GM21786 (cell line): ENCODE results near the gene CD69.
"Not testable (repeated sequence)": the region's sequence is repeated elsewhere in the genome, so short reads cannot be mapped to it uniquely, and the experiment has no call there.

Experiments
- ATAC-seq: cut with Tn5 transposase; IDR thresholded peaks from one replicate; pipeline ENCODE4 v1.9.1; 2021; ENCODE audit not compliant: unreplicated experiment

Gene CD69

DNA sequence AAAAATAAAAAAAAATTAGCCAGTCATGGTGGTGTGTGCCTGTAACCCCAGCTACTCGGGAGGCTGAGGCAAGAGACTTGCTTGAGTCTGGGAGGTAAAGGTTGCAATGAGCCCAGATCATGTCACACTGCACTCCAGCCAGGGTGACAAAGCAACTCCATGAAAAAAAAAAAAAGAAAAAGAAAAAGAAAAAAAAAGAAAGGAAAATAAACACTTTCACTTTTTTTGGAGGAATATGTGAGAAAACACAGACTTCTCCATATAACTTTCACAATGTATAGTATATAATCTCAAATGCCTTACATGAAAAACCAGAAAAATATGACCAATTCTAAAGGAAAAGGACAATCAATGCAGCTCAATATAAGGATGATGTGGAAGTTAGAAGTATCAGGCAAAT is 36.7 kb downstream of the CD69 start:
- no peak for ATAC-seq

DNA sequence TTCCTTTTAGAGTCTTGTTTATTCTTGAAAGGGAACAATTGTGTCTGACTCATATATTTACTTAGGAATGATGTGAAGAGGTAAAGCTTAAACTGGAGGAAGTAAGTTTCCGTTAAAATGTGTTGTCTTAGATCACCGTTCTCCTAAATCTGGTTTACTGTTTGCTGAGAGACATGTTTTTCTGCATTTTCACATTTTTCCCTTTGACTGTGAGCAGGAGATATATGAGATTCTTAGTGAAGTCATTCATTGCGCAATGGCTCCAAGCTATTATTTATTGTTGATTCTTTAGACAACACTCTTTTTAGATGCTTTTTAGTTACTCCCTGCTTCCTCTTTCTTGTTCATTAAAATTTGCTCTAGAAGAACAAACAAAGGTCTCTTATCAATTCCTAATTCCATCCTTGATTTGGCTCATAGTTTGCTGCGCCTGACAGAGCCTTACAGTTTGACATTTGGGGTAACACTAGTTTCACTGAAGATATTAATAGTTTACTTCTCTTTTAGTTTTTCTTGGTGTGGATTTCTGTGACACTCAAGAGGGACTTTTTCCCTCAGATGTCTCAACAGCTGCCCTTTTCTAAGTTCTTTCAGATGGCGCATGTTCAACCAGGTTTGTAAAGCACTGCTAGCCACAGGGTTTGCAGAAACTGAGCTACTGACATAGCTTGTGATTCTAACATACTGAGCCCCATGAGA is 39.2 kb downstream of the CD69 start:
- ATAC-seq, result peak; percentile 64

DNA sequence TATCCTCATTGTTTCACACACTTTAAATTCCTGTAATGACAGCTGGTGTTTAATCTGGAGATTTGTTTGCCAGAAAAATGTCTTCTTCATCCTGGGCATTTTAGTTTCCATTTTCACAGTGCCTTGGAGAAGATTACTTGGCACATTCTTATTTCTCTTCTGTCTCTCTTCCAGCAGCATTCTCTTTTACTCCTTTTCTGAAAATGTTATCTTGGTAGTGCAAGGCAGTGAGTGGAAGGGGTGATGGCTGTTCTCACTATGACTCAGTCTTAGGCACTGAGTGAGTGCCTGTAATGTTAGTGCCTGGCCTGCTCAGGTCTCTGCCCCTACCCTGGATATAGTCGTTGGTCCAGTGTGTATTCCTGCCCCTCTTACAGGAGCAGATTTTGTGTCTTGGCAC is 40.9 kb downstream of the CD69 start:
- ATAC-seq, result no peak

DNA sequence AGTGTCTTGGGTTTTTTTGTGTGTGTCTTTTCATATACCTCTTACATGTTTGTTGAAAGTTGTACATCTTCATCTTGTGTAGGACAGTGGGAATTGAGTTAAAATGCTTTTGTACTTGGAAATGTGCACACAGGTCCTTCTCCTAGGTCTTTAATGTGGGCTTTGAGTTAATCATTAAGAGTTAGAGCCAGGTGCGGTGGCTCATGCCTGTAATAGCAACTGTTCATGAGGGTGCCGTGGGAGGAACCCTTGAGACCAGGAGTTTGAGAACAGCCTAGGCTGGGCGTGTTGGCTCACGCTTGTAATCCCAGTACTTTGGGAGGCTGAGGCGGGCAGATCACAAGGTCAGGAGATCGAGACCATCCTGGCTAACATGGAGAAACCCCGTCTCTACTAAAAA is 41.7 kb downstream of the CD69 start:
- ATAC-seq, result no peak

DNA sequence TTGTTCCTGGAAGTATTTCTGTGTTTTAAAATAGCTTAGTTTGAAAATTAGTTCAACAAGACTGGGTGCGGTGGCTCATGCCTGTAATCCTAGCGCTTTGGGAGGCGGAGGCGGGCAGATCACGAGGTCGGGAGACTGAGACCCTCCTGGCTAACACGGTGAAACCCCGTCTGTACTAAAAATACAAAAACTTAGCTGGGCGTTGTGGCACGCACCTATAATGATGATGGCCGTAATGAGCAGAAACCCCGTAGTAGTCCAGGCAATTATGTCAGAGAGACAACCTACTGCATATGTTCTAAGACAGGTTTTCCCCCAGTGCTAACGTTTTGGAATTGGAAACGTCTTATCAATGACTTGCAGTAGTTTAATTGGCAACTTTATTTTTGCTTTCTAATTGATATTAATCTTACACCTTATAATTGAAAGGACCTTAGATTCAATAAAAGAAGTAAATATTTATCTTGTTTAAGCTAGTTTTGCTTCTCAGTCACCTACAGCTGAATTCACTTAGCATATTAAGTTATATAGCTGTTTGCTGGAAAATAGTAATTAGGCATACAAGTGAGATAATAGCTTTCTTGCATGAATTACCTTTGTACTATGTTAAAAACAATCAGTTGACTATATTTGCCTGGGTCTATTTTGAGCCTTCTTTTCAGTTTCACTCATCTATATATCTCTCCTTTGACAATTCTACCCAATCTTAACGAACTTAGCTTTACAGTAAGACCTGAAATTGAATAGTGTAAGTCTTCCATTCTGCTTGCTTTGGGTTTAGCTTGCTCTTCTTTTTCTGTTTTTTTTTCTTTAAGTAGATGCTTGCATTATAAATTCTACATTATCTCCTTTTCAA is 43.4 kb downstream of the CD69 start:
- ATAC-seq, result no peak

DNA sequence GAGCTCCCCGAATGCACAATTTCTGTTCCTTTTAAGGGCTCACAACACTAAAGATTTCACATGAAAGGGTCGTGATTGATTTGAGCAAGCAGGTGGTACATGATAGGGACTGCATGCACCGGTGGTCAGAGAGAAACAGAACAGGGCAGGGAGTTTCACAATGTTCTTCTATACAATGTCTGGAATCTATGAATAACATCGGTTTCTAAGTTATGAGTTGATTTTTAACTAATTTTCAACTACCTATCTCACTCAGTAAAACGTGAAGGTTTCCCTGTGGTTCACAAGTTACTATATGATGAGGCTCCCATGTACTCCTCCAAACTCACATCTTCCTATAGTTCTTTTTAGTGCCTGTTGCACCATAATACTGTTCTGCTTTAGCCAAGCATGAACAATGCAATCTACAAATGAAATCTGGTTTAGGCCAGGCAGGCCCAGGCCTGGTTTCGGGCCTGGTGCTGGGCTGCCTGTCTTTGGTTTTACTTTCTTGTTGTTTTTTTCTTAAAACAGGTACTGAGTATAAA is 47.6 kb downstream of the CD69 start:
- ATAC-seq, result peak; percentile 78

DNA sequence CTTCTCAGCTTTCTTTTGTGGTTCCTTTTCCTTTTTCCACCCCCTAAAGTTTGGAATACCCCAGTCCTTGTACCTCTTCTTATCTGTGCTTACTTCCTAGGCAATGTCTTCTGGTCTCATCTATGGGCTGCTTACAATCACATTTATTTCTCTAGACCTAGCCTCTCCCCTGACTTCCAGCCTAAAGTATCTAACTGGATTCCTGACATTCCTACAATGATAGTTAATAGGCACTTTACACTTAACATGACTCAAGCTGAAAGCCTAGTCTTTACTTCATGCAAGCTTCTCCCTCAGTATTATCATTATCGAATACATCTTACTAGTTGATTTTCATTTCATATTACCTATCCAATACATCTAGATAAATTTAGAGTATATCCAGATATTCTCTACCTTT is 49.0 kb downstream of the CD69 start:
- no peak for ATAC-seq

DNA sequence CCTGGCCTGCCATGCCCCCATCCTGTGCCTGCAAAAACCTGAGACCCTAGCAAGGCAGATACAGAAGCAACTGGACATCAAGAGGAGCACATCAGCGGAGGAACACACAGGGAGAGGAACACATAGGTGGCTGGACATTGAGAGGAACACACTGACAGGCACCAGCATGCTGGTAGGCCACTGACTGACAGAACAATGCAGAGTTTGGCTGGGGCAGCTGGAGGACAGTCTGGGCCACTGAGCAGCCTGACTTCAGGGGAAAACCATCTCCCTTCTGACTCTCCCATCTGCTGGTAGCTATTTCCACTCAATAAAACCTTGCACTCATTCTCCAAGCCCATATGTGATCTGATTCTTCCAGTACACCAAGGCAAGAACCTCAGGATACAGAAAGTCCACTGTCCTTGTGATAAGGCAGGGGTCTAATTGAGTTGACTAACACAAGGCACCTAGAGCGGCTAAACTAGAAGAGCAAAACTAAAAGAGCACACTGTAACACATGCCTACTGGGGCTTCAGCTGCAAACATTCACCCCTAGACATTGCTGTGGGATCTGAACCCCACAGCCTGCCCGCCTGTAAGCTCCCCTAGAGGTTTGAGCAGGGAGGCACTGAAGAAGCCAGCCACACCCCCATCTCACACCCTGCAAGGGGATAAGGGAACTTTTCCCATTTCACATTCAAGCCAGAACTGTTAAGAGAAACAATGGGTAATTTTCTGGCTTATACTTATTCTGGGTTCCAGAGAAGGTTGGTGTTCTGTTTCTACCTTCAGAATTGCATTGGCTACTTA is 49.9 kb downstream of the CD69 start:
- ATAC-seq, result no peak

DNA sequence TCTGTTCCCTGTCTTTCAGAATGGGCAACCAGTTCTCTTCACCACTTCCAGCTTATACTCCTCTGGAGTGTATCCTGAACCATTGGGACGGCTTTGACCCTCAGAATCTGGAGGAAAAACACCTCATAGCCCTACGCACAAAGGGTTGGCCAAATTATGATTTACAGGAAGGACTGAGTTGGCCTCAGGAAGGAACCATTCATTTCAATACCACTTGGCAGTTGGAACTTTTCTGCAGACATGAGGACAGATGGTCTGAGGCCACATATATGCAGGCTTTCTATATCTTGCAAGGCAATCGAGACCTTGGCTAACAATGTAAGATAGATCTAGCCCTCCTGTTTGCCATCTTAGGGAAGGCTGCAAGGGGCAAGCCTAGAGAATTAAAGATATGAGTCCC is 51.8 kb downstream of the CD69 start:
- no peak for ATAC-seq

DNA sequence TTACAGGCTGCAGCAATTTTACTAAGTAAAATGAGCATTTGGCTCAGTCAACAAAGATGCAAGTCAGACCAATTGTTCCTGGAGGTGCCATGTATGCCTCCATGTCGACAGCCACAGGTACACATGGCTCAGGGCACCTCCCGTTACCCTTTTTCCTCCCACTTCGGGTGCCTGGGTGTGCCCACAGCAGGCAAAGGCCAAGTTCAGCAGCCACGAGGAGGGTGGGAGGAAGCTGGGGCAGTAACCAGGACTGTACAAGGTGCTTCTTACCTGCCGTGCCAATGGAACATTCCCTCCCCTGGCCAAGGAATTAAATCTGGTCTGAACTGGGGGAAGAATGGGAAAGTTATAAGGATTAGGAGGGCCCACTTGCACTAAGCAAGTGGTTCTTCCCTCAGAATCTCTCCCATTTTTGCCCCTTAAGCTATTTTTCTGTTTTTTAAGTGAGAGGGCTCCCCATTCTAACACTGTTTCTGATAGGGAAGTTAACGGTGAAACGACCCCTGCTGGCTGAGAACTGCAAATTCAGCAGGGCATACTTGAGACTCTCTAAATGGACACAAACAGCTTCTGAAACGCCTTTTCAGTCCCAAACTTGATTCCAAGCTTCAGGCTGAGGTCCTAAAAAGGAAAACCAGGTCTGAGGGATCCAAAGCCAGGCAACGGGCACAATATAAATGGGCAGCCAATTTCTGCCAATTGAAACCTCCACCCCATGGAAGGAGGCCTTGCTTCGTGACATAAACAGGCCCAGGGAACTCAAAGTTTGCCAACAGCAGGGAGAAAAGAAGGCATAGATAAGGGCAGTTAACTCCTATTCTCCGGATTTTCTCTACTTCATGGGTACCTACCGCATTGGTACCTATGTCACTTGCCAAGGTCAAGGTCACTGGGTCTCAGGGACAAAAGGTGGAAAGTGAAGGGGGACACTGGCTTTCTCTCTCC is 52.6 kb downstream of the CD69 start:
- ATAC-seq, result no peak

DNA sequence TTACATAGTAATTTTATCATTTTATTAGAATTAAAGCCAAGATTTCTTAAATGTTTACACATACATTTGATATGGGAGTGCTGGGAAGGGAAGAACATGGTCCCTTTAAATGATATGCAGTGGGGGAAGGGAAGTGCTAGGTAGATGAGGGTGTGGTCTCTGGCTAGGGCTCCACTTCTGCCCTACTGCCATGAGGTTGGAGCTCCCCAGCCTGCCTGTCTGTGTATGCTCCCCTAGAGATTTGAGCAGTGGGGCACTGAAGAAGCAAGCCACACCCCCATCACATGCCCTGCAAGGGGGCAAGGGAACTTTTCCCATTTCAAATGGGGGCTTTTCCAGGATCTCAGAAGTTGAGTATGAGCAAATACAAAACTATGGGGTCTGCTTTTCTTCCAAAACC is 53.3 kb downstream of the CD69 start:
- ATAC-seq, result no peak

DNA sequence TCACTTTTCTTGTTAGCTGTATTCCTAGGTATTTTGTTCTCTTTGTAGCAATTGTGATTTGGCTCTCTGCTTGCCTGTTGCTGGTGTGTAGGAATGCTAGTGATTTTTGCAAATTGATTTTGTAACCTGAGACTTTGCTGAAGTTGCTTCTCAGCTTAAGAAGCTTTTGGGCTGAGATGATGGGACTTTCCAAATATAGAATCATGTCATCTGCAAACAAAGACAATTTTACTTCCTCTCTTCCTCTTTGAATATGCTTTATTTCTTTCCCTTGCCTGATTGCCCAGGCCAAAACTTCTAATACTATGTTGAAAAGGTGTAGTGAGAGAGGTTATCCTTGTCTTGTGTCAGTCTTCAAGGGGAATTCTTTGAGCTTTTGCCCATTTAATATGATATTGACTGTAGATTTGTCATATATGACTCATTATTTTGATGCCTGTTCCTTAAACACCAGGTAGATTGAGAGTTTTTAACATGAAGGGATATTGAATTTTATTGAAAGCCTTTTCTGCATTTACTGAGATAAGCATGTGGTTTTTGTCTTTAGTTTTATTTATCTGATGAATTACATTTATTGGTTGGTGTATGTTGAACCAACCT is 54.5 kb downstream of the CD69 start:
- ATAC-seq, result no peak

DNA sequence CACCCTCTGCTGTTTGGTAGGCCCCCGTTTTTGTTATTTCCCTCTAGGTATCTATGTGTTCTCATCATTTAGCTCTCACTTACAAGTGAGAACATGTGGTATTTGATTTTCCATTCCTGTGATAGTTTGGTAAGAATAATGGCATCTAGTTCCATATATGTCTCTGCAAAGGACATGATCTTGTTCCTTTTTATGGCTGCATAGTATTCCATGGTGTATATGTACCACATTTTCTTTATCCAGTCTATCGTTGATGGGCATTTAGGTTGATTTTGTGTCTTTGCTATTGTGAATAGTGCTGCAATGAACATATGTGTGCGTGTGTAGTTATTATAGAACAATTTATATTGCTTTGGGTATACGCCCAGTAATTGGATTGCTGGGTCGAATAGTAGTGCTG is 56.1 kb downstream of the CD69 start:
- ATAC-seq, result not testable (repeated sequence)
